ENCODE data around the gene CAMK1D.
"Not testable (repeated sequence)": the region's sequence is repeated elsewhere in the genome, so short reads cannot be mapped to it uniquely, and the experiment has no call there.

Gene CAMK1D

DNA sequence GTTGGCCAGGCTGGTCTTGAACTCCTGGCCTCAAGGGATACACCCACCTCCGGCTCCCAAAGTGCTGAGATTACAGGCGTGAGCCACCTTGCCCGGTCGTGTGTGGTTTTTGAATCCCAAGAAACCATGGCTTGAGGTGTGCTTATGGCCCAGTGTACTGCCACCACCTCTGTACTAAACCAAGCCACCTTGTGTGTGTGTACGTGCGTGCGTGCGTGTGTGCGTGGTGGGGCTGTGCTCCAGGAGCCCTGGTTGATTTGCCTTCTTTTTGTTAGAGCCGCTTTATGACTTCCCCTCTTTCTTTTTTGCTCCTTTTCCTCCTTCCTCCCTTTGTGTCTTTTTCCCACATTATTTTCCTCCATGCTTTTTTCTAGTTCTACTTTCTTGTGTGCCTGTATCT lies 121.4 kb downstream of the CAMK1D start:
- no peak for DNase-seq (ENCODE audit: low read depth)

- no peak for DNase-seq (ENCODE audit: low read depth)
Observed at GRCh38 chr10:12471135-12471534, 121.8 kb downstream of the CAMK1D start.

DNA sequence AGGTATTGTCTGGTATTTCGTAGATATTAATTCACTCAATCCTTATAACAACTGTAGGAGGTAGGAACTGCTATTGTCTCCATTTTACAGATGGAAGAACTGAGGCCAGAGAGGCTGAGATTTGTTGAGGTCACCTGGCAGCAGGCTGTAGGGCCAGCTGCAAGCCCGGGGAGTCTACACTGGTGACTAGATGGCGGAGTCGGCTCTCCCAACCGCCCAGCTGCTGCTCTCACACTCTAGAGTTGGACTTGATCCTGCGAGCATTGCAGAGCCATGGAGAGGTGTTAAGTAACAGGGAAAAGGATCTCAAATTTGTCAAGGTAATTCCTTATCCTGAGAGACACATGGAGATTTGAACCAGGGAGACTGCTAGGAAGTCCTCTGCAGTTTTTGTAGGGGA lies 124.1 kb downstream of the CAMK1D start:
- DNase-seq (ENCODE audit: low read depth): no peak

GRCh38 chr10:12474727-12475412 lies 125.5 kb downstream of the CAMK1D start:
- DNase-seq (ENCODE audit: low read depth): no peak

- no peak for DNase-seq (ENCODE audit: low read depth)
Observed at GRCh38 chr10:12476656-12477055, 127.3 kb downstream of the CAMK1D start.

DNA sequence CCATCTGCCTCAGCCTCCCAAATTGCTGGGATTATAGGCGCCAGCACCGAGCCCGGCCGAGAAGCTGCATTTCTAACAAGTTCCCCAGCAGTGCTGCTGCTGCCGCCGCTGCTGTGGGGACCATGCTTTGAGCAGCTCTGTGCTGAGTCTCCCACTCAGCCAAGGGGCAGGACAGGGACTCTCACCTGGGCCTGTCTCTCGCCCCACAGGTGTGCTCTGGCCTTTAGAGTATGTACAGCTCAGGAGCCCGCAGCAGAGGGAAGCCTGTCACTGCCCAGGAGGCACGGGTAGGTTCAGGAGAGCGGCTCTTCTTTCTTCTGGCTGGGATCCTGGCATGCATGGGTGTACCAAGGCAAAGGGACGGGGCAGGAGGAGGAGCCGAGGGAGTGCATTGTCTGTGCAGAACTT lies 130.1 kb downstream of the CAMK1D start:
- no peak for DNase-seq (ENCODE audit: low read depth)

GRCh38 chr10:12479924-12480323 lies 130.6 kb downstream of the CAMK1D start:
- no peak for DNase-seq (ENCODE audit: low read depth)

DNA sequence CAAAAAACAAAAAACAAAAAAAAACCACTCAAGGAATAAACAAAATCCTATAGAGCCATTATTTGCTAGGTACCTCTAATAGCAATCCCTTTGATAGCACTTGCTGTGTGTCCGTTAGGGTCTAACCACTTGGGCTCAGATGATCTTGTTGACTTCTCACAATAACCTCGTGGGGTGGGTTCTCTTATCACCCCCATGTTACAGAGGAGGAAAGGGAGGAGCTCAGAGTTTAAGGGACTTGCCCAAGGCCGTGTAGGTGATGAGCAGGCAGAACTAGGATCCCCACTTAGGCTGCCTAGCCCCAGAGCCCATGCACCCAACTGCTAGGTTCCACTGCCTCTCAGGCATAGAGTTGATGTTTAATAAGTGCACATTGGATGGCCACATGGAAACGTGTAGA lies 131.1 kb downstream of the CAMK1D start:
- DNase-seq (ENCODE audit: low read depth): no peak

DNA sequence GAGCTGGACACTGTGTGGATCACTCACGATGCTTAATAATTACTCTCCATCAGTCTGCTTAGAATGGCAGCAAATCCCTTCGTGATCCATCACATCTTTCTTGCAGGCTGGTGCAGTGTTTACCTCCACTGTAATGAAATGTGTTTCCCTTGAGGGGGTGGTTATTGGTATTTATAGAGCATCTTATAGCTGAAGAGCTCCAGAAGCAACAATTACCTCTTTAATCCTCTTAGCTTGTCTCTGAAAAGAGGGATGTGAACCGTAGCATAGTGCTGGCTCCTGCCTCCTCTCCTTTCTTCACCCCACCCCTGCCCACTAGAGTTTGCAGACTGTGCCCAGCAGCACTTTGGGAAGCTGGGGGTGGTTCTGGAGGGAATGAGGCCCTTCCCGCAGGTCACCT lies 132.6 kb downstream of the CAMK1D start:
- DNase-seq (ENCODE audit: low read depth): no peak

DNA sequence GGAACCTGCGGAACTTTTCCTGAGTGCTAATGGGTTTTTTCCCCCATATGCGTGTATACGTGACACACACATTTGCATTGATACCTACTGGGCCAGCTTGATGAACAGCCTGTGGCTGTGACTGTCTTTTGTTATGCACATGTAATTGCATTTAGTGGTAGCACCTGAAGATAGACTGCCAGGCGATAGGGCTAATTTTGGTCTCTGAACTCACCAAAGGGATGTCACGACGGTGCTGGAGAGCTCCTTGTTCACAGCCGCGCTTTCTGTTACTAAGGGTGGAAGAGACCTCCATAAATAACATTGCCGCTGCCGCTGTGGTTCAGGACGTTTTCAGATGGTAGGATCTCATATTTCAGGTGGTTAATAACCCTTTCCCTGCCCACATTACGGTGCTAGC lies 133.2 kb downstream of the CAMK1D start:
- DNase-seq (ENCODE audit: low read depth): no peak

DNA sequence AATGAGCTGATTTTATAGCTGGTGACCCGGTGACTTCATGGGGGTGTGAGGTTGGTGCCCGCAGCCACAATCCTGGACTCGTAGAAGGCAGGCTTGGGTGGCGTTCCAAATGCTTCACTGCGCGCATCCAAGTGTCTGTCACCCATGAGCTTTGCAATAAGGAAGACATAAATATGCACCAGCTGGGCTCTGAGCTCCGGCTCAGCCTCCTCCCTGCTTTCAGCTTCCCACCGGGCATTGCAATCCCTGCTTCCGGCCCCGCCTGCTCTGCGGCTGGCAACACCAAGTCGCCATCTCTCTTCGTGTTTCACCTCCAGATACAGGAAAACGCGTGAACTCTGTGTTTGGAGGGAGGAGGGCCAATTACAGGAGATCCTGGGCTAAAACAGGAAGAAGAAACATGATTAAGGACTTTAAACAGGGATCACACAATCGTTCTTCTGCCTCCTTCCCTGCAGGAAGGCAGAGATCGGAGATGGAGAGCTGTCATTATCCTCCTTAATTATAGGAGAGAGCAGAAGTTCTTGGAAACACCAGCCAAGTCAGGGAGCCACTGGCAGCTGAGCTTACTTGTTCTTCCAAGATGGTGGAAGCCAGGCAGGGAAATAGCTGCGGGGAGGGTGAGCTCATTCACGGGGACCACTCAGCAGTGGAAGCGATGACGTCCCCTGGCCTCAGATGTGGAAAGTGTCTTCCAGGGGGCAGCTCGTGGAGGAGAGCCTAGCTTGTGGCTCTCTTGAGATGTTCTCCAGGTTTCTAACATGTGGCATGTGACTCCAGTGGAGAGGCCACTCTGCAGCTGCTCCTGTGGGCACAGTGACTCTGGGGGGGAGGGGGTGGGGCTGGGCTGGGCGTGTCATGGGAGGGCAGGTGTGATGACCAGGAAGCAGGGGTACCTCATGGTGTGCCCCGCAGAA lies 134.9 kb downstream of the CAMK1D start:
- no peak for DNase-seq (ENCODE audit: low read depth)

DNA sequence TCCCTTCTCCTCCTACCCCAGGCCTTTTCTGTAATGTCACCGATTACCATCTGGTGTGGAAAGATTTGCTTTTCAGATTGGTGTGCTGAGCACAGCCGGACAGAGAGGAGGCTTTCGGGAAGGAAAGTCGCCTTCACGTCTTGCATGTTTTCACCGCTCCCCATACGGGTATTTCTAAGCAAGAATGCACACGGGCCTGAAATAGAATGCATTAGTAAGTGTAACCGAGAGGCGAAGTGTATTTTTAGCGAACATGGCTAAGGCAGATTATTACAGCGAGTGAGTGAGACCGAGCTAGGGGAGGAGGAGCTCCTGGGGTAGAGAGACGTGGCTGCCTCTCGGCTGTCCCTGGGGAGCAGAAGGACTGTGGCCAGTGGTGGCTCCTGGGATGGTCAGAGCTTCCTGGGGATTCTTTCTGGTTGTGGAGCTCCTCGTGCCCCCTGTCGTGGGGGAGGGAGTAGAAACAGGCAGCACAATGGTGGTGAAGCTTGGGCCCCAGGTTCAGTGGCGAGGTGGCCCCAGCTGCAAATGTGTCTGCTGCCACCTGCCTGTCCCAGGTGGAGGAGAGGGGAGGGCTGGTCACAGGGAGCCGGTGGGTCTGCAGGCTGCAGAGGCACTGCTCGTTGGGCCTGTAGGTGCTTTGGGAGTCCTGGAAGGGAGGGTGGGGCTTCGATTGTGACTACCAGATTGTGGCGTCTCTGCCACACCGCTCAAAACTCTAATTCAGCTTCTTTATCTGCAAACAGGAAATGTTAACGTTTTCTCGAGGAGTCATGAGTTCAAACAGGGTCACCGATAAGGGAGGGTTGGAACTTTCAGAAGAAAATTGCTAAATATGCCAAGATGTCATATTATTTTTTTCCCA lies 135.8 kb downstream of the CAMK1D start:
- peak; percentile 19 for DNase-seq (ENCODE audit: low read depth)

GRCh38 chr10:12487366-12487765 lies 138.0 kb downstream of the CAMK1D start:
- DNase-seq (ENCODE audit: low read depth): no peak

DNA sequence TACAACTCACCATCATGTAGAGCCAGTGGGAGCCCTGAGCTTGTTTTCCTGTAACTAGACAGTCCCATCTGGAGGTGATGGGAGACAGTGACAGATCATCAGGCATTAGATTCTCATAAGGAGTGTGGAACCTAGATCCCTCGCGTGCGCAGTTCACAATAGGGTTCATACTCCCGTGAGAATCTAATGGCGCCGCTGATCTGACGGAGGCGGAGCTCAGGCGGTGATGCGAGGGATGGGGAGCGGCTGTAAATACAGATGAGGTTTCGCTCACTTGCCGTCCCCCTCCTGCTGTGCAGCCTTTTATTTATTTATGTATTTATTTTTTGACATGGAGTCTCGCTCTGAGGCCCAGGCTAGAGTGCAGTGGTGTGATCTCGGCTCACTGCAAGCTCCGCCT lies 139.3 kb downstream of the CAMK1D start:
- DNase-seq (ENCODE audit: low read depth): no peak

DNA sequence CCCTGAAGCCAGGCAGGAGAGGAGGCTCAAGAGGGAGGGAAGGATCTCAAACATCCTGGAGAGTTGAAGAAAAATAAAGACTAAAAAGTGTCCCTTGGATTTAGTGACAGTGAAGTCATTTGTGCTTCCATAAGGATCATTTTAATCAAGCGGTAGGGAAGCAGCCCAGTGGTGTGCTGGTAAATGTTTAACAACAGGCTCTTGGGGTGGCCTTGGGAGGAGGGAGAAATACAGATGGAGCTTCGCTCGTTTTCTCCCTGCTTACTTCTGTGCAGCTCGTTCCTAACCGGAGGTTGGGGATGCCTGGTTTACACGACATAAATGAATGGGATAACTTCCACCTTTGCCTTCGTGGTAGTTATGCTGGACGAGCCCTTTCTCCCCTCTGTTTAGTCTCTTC lies 140.0 kb downstream of the CAMK1D start:
- DNase-seq (ENCODE audit: low read depth): no peak

- no peak for DNase-seq (ENCODE audit: low read depth)
Observed at GRCh38 chr10:12489806-12490205, 140.5 kb downstream of the CAMK1D start.

DNA sequence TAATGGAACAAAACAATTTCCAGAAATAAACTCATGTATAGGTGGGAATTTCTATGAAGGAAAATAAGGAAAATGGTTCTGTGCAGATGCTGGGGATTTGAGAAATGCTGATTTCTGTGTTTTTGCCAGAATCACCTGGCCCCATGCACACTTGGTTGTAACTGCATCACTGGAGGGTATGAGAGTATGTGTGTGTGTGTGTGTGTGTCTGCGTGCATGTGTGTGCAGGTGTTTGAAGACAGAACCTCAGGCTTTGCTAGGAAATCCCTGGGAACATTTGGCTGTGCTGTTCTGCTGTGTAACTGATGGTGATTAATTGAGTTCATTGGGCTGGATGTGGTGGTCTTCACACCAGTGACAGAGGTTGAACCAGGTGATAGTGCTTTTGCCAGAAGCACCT lies 141.6 kb downstream of the CAMK1D start:
- no peak for DNase-seq (ENCODE audit: low read depth)

GRCh38 chr10:12491491-12491890 lies 142.1 kb downstream of the CAMK1D start:
- DNase-seq (ENCODE audit: low read depth): no peak

GRCh38 chr10:12492016-12492415 lies 142.7 kb downstream of the CAMK1D start:
- no peak for DNase-seq (ENCODE audit: low read depth)

- DNase-seq (ENCODE audit: low read depth): not testable (repeated sequence)
Observed at GRCh38 chr10:12497046-12497445, 147.7 kb downstream of the CAMK1D start.

DNA sequence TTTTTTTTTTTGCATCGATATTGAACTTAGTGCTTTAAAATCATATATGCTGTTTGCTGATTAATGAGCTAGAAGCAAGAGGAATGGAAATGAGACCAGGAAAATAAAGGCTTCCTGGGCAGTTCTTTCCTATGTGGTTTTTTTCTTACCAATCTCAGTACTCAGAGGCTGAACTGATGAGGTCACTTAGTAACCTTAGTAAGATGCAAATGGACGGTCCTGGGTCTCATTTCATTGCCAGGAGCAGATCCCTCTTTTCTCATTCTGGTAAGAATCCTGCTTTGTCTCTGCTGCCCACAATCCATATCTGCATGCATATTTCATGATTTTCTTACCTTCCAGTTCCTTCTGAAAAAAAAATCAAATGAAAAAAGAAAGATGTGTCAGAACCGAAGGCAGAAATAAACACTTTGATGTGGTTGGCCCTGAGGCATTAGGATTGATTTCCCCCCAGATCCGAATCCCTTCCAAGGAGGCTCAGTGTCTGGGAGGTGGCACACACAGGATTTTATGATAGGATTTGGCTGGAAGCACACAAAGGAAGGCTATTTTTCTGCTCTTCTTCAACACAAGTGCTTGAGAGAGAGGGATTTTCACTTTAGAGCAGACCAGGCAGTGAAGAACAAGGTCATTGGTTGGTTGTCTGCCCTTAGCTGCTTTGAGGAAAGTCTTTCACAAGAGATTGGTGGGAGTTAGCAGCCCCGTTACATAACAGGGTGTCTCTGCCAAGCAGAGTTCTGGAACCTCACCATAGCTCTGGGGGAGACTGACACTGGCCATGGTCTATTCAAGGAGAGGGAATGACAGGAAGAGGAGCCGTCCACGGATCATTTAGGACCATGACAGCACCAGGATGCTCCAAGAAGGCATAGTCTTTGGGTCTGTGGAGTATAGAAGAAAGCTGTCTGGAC lies 150.0 kb downstream of the CAMK1D start:
- no peak for DNase-seq (ENCODE audit: low read depth)

Measured in activated T-cell treated with anti-CD3 and anti-CD28 coated beads for 1 hour (primary cell).